Skeletal muscle tissue (tissue), 4 donors: Measurements from ENCODE around the gene PKD2. TPM values are rescaled to one million over a fixed set of nuclear protein-coding genes. Genes with fewer than 3 reads are reported as not detected.
"Not testable (repeated sequence)": the region's sequence is repeated elsewhere in the genome, so short reads cannot be mapped to it uniquely, and the experiment has no call there.

Experiments
- H3K27ac ChIP-seq: one replicate; pipeline ENCODE4 v1.7.0; 2013; ENCODE audit warnings: mild to moderate bottlenecking, low read depth, low read length, inconsistent platforms
- H3K27me3 ChIP-seq, 3 donors: one replicate each; pipeline ENCODE4 v1.7.0; 2013; ENCODE audit warnings: low read length in 3 of 3; ENCODE audit not compliant: control insufficient read depth in 3 of 3, insufficient read depth in 3 of 3
- H3K36me3 ChIP-seq, 3 donors: one replicate each; pipeline ENCODE4 v1.7.0; 2013; ENCODE audit warnings: low read length in 3 of 3; ENCODE audit not compliant: control insufficient read depth in 3 of 3, insufficient read depth in 3 of 3
- H3K4me1 ChIP-seq, 3 donors: one replicate each; pipeline ENCODE4 v1.7.0; 2013; ENCODE audit warnings: low read length in 3 of 3, mild to moderate bottlenecking in 3 of 3; ENCODE audit not compliant: control insufficient read depth in 3 of 3, insufficient read depth in 3 of 3
- H3K4me3 ChIP-seq, 3 donors: one replicate each; pipeline ENCODE4 v1.7.0; 2013; ENCODE audit warnings: low read length in 3 of 3
- H3K9ac ChIP-seq, 3 donors: one replicate each; pipeline ENCODE4 v1.7.0; 2013; ENCODE audit warnings: low read length in 3 of 3, mild to moderate bottlenecking in 3 of 3, moderate library complexity in 2 of 3, low read depth in 1 of 3
- H3K9me3 ChIP-seq, 3 donors: one replicate each; pipeline ENCODE4 v1.7.0; 2013; ENCODE audit warnings: low read length in 3 of 3; ENCODE audit not compliant: control insufficient read depth in 3 of 3
- total RNA-seq: library from RNA; depleted of rRNA; stranded (reverse); fragments of >200 nt; gene quantifications from one replicate; pipeline ENCODE4 v1.2.3, GENCODE V29; 2014
- donor health status: Osteomylitis.

Gene PKD2
- total RNA-seq, 1 donor from 2014 or later = 36.0 TPM

- Histone ChIP-seq H3K4me3 (no peak overlapping the region), H3K9ac (no peak overlapping the region), H3K36me3 (no peaks in the 10 kb centered on the region), H3K9me3 (no peaks in the 10 kb centered on the region), H3K27me3 (no peaks in the 10 kb centered on the region), H3K4me1 (no peaks in the 10 kb centered on the region), H3K27ac (no peak overlapping the region)
These were observed 21.6 kb upstream of the PKD2 start for GRCh38 chr4:87985887-87986200.

- Histone ChIP-seq H3K9me3 (no peaks in the 10 kb centered on the region), H3K4me3 (no peak overlapping the region), H3K4me1 (no peaks in the 10 kb centered on the region), H3K27me3 (no peaks in the 10 kb centered on the region), H3K27ac (no peak overlapping the region), H3K9ac (no peak overlapping the region), H3K36me3 (no peaks in the 10 kb centered on the region)
These were observed 20.9 kb upstream of the PKD2 start for GRCh38 chr4:87986508-87986907.

GRCh38 chr4:87989765-87990164 lies 17.7 kb upstream of the PKD2 start:
- no peaks in the 10 kb centered on the region for H3K36me3 ChIP-seq

GRCh38 chr4:87995435-87995834 lies 12.0 kb upstream of the PKD2 start:
- H3K27me3 ChIP-seq = no peaks in the 10 kb centered on the region
- H3K36me3 ChIP-seq = no peaks in the 10 kb centered on the region
- H3K27ac ChIP-seq = no peak overlapping the region
- H3K9ac ChIP-seq = no peak overlapping the region
- no peaks in the 10 kb centered on the region for H3K4me1 ChIP-seq
- H3K9me3 ChIP-seq = no peaks in the 10 kb centered on the region
- H3K4me3 ChIP-seq = no peak overlapping the region

More at GRCh38 chr4:87989765-87990164, 17.7 kb upstream of the PKD2 start:
- no peaks in the 10 kb centered on the region for H3K27me3 ChIP-seq
- H3K27ac ChIP-seq = no peak overlapping the region
- H3K4me1 ChIP-seq = no peaks in the 10 kb centered on the region
- no peaks in the 10 kb centered on the region for H3K9me3 ChIP-seq
- no peak overlapping the region for H3K4me3 ChIP-seq
- no peak overlapping the region for H3K9ac ChIP-seq

GRCh38 chr4:87999191-87999691 lies 8.2 kb upstream of the PKD2 start:
- H3K27ac ChIP-seq, H3K9ac ChIP-seq, H3K27me3 ChIP-seq, H3K4me3 ChIP-seq, H3K9me3 ChIP-seq, H3K4me1 ChIP-seq, H3K36me3 ChIP-seq: not testable (repeated sequence)

GRCh38 chr4:88001871-88002270 lies 5.6 kb upstream of the PKD2 start:
- H3K27me3 ChIP-seq = no peaks in the 10 kb centered on the region
- H3K27ac ChIP-seq = peak overlapping the region; percentile 15
- H3K4me1 ChIP-seq = peaks cover under 1 to 3% (median 2%) of the 10 kb centered on the region in 3 donors
- H3K9ac ChIP-seq = no peak overlapping the region
- no peak overlapping the region for H3K4me3 ChIP-seq
- H3K36me3 ChIP-seq = no peaks in the 10 kb centered on the region
- no peaks in the 10 kb centered on the region for H3K9me3 ChIP-seq

- H3K4me3 ChIP-seq = no peak overlapping the region
These were observed 4.6 kb upstream of the PKD2 start for GRCh38 chr4:88002786-88003185.

GRCh38 chr4:88003261-88003660 lies 4.2 kb upstream of the PKD2 start:
- Histone ChIP-seq H3K4me3 (no peak overlapping the region), H3K9ac (no peak overlapping the region), H3K9me3 (no peaks in the 10 kb centered on the region), H3K4me1 (peaks cover 4 to 7% (median 7%) of the 10 kb centered on the region in 3 donors), H3K36me3 (no peaks in the 10 kb centered on the region), H3K27ac (no peak overlapping the region), H3K27me3 (no peaks in the 10 kb centered on the region)

More at GRCh38 chr4:88002786-88003185, 4.6 kb upstream of the PKD2 start:
- no peaks in the 10 kb centered on the region for H3K27me3 ChIP-seq
- H3K9me3 ChIP-seq = no peaks in the 10 kb centered on the region
- H3K4me1 ChIP-seq = peaks cover 4 to 7% (median 5%) of the 10 kb centered on the region in 3 donors
- no peak overlapping the region for H3K9ac ChIP-seq
- H3K36me3 ChIP-seq = no peaks in the 10 kb centered on the region
- peak overlapping the region; percentile 15 for H3K27ac ChIP-seq

GRCh38 chr4:88005076-88005475 lies 2.4 kb upstream of the PKD2 start:
- Histone ChIP-seq H3K9me3 (no peaks in the 10 kb centered on the region), H3K36me3 (no peaks in the 10 kb centered on the region), H3K4me1 (peaks cover 7 to 14% (median 11%) of the 10 kb centered on the region in 3 donors), H3K4me3 (no peak overlapping the region), H3K27ac (no peak overlapping the region), H3K9ac (no peak overlapping the region), H3K27me3 (no peaks in the 10 kb centered on the region)

GRCh38 chr4:88005946-88006345 lies 1.5 kb upstream of the PKD2 start:
- no peak overlapping the region for H3K9ac ChIP-seq
- H3K9me3 ChIP-seq = no peaks in the 10 kb centered on the region
- H3K4me3 ChIP-seq = no peak overlapping the region
- no peak overlapping the region for H3K27ac ChIP-seq
- H3K27me3 ChIP-seq = no peaks in the 10 kb centered on the region
- H3K4me1 ChIP-seq = peaks cover 10 to 15% (median 11%) of the 10 kb centered on the region in 3 donors
- no peaks in the 10 kb centered on the region for H3K36me3 ChIP-seq

- Histone ChIP-seq H3K36me3 (no peaks in the 10 kb centered on the region), H3K9ac (peak overlapping the region; percentile 58 to 75 (median 63)), H3K4me1 (peaks cover 10 to 15% (median 11%) of the 10 kb centered on the region in 3 donors), H3K4me3 (peak overlapping the region; percentile 57 to 79 (median 79)), H3K9me3 (no peaks in the 10 kb centered on the region), H3K27ac (peak overlapping the region; percentile 37), H3K27me3 (no peaks in the 10 kb centered on the region)
These were observed 505 bp upstream of the PKD2 start for GRCh38 chr4:88006956-88007303.
